Measurements from ENCODE around the gene GBE1. TPM values are rescaled to one million over a fixed set of nuclear protein-coding genes. Genes with fewer than 3 reads are reported as not detected.

GBE1 gene
- total RNA-seq, 1 experiment from 2014 or later = 9.2 TPM

DNA sequence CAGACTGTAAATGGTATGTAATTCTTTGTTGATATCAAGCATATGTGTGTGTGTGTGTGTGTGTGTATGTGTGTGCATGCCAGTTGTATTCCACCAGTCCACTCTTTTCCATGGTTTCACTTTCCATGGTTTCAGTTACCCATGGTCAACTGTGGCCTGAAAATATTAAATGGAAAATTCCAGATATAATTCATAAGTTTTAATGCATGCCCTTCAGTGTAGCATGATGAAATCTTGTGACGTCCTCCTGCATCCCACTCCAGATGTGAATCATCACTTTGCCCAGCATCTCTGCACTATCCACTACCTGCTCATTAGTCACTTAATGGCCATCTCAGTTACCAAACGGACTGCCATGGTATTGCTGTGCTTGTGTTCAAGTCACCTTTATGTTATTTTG lies 215.9 kb downstream of the GBE1 start (continued):
- TF ChIP-seq ZNF512 (CRISPR knock-in tag; IDR thresholded peaks at IDR 0.05; ENCODE audit: borderline replicate concordance) = no peak

DNA sequence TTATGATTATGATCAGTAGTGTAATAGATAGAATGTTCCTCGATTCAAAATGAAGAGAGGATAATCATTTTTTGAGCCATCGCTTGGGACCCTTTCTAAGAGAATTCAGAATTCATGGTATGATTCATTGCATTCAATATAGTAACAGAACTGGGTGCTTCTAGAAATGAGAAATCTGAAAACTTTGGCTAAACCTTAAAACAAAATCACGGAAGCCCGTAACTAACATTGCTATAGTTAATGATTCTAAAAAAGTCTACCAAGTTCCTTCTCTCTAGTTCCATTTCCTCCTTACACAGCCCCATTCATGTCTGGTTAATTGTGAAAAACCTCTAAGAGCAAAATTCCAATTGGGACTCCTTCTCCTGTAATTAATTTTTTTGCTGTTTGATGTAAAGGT lies 217.1 kb downstream of the GBE1 start:
- ChIA-PET POLR2A (no interaction called here), CTCF (no interaction called here)
- Mint-ChIP-seq H3K4me1 (no peaks in the 10 kb centered on the region), H3K36me3 (peaks cover 23% of the 10 kb centered on the region), H3K27me3 (ENCODE audit: low read depth) (no peaks in the 10 kb centered on the region), H3K4me3 (no peak overlapping the region), H3K27ac (no peak overlapping the region), H3K9me3 (peaks cover 23% of the 10 kb centered on the region)
- DNase-seq (ENCODE audit: low spot score) (no peak), ATAC-seq (no peak)
- TF ChIP-seq ZNF512 (CRISPR knock-in tag; IDR thresholded peaks at IDR 0.05; ENCODE audit: borderline replicate concordance) = no peak
- no peak for TF ChIP-seq NFATC4 (CRISPR knock-in tag; IDR thresholded peaks at IDR 0.05)
- TF ChIP-seq NR3C1 (CRISPR knock-in tag; conservative IDR thresholded peaks at IDR 0.05; ENCODE audit: low read depth) = no peak
- TF ChIP-seq, protein P1, sequence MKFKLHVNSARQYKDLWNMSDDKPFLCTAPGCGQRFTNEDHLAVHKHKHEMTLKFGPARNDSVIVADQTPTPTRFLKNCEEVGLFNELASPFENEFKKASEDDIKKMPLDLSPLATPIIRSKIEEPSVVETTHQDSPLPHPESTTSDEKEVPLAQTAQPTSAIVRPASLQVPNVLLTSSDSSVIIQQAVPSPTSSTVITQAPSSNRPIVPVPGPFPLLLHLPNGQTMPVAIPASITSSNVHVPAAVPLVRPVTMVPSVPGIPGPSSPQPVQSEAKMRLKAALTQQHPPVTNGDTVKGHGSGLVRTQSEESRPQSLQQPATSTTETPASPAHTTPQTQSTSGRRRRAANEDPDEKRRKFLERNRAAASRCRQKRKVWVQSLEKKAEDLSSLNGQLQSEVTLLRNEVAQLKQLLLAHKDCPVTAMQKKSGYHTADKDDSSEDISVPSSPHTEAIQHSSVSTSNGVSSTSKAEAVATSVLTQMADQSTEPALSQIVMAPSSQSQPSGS (CRISPR knock-in tag; IDR thresholded peaks at IDR 0.05; ENCODE audit: borderline replicate concordance, low read depth) = no peak
- no peak for TF ChIP-seq ATF6 (CRISPR knock-in tag; IDR thresholded peaks at IDR 0.05)
- TF ChIP-seq, protein P2, sequence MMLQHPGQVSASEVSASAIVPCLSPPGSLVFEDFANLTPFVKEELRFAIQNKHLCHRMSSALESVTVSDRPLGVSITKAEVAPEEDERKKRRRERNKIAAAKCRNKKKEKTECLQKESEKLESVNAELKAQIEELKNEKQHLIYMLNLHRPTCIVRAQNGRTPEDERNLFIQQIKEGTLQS (CRISPR knock-in tag; conservative IDR thresholded peaks at IDR 0.05) = no peak
- TF ChIP-seq KAT7 (CRISPR knock-in tag; IDR thresholded peaks at IDR 0.05; ENCODE audit: borderline replicate concordance) = no peak
- TF ChIP-seq JAZF1 (CRISPR knock-in tag; IDR thresholded peaks at IDR 0.05) = no peak
- no peak for TF ChIP-seq RELA (CRISPR knock-in tag; IDR thresholded peaks at IDR 0.05; ENCODE audit: borderline replicate concordance)
- TF ChIP-seq CREB1 (CRISPR knock-in tag; IDR thresholded peaks at IDR 0.05) = no peak
- no peak for TF ChIP-seq ARID4B (CRISPR knock-in tag; IDR thresholded peaks at IDR 0.05; ENCODE audit: borderline replicate concordance)
- TF ChIP-seq ELF4 (CRISPR knock-in tag; IDR thresholded peaks at IDR 0.05; ENCODE audit: low read depth) = no peak
- TF ChIP-seq GRHL2 (CRISPR knock-in tag; IDR thresholded peaks at IDR 0.05; ENCODE audit: insufficient replicate concordance, severe bottlenecking) = no peak
- no peak for TF ChIP-seq RORB (CRISPR knock-in tag; IDR thresholded peaks at IDR 0.05)
- no peak for TF ChIP-seq ZNF138 (CRISPR knock-in tag; conservative IDR thresholded peaks at IDR 0.05)
- no peak for TF ChIP-seq ZBTB21 (CRISPR knock-in tag; IDR thresholded peaks at IDR 0.05; ENCODE audit: borderline replicate concordance)
- TF ChIP-seq ZNF416 (CRISPR knock-in tag; IDR thresholded peaks at IDR 0.05) = no peak
